Uterus (tissue), 4 donors: Measurements from ENCODE around the gene SLC26A6. TPM values are rescaled to one million over a fixed set of nuclear protein-coding genes. Genes with fewer than 3 reads are reported as not detected.

ENCODE experiments used
- DNase-seq, 2 donors: peaks; one replicate each; pipeline ENCODE4 v3.0.0-alpha.2; 2019 to 2020
- H3K27ac ChIP-seq, 2 donors: fragments of 200-600 bp; sonication (generic); 1 replicate in 1 of 2; 2 replicates in 1 of 2; pipeline ENCODE4 v1.5.1; 2016 to 2018
- H3K27me3 ChIP-seq, 2 donors: fragments of 200-600 bp; sonication (generic); one replicate each; pipeline ENCODE4 v1.5.1; 2018 to 2019; ENCODE audit warnings: control low read depth in 1 of 2
- H3K36me3 ChIP-seq, 2 donors: fragments of 200-600 bp; sonication (generic); one replicate each; pipeline ENCODE4 v1.5.1; 2019; ENCODE audit warnings: control low read depth in 1 of 2
- H3K4me1 ChIP-seq, 2 donors: fragments of 200-600 bp; sonication (generic); one replicate each; pipeline ENCODE4 v1.5.1; 2018 to 2019; ENCODE audit warnings: control low read depth in 1 of 2
- H3K4me3 ChIP-seq, 2 donors: fragments of 200-600 bp; sonication (generic); 1 replicate in 1 of 2; 2 replicates in 1 of 2; pipeline ENCODE4 v1.5.1; 2018 to 2019; ENCODE audit warnings: mild to moderate bottlenecking in 1 of 2
- H3K9me3 ChIP-seq, 2 donors: fragments of 200-600 bp; sonication (generic); one replicate each; pipeline ENCODE4 v1.5.1; 2019; ENCODE audit warnings: control low read depth in 1 of 2
- CTCF ChIP-seq, 4 experiments: fragments of 200-600 bp in 2 of 4; fragments of 450-650 bp in 2 of 4; sonication (generic) in 2 of 4; IDR thresholded peaks; one replicate each; pipeline ENCODE4 v1.5.1; 2016 to 2019; ENCODE audit warnings: antibody characterized with exemption in 4 of 4, mild to moderate bottlenecking in 2 of 4, moderate library complexity in 1 of 4
- POLR2A ChIP-seq, 2 donors: fragments of 450-650 bp; IDR thresholded peaks; one replicate each; pipeline ENCODE4 v1.6.1; 2016; ENCODE audit warnings: antibody characterized with exemption in 2 of 2, mild to moderate bottlenecking in 1 of 2, moderate library complexity in 1 of 2
- intact Hi-C: fragments of 100-400 bp; cut with DNase I; formaldehyde crosslinking; loops from one replicate; pipeline ENCODE4 v1.15.1; 2023; ENCODE audit warnings: low total_unique reads
- total RNA-seq, 4 donors: library from RNA; depleted of rRNA in 3 of 4; stranded (reverse); fragments of >200 nt in 3 of 4; gene quantifications; one replicate each; pipeline versions ENCODE4 v1.1.0 to v1.2.4, GENCODE V29; 2014 to 2023
- donor health status: DM: yes; HTN: yes; CAD: no.

SLC26A6 gene
- total RNA-seq, 4 donors from 2014 or later, result 0.59 to 98.1 (median 15.2) TPM

DNA sequence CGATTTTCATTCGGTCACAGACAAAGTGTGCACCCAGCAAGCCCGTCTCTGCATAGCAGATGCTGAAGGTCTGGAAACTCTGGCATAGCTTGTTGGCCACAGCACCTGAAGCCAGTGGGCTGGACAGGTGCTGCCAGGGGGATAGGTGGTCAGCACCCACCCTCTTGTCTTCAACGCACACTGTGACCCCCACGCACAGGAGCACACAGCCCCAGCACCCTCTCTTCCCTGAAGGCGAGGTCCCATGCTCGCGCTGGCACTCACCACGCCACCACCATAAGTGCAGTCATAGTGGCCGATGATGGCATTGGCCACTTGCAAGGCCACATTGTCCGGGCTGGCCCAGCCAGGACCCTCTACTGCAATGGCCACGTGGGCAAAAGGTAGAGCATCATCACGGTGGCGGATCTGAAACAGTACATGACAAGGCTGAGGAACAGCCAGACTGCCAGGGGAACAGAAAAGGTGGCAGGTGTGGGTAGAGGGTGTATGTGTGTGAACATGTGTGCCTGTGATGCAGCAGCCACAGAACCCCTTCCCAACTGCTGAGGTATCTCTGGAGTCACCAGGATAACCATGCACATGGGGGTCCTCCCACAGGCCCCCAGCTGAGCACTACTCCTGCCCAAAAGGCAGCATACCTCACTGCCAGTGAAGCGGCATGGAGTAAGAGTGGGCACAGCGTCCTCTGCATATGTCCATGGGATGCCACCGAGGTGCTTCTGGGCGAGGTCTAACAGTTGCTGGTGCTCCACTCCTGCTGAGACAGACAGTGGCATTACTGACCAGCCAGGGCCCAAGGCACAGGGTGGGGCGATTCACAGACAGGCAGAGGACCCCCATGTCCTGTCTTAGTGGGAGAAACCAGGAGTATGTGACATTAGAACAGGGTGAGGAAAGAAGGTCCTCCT is 34.3 kb downstream of the SLC26A6 start:
- TF ChIP-seq POLR2A (IDR thresholded peaks at IDR 0.05), result no peak
- no peak for TF ChIP-seq CTCF (IDR thresholded peaks at IDR 0.05)
- Histone ChIP-seq H3K27me3 (no peaks in the 10 kb centered on the region), H3K9me3 (no peaks in the 10 kb centered on the region), H3K27ac (peak overlapping the region in 1 of 2 donors; percentile 98), H3K4me1 (peaks cover 6 to 22% of the 10 kb centered on the region in 2 donors), H3K36me3 (no peaks in the 10 kb centered on the region), H3K4me3 (no peak overlapping the region)
- no peak for DNase-seq
- intact Hi-C loops, result no loop called here

DNA sequence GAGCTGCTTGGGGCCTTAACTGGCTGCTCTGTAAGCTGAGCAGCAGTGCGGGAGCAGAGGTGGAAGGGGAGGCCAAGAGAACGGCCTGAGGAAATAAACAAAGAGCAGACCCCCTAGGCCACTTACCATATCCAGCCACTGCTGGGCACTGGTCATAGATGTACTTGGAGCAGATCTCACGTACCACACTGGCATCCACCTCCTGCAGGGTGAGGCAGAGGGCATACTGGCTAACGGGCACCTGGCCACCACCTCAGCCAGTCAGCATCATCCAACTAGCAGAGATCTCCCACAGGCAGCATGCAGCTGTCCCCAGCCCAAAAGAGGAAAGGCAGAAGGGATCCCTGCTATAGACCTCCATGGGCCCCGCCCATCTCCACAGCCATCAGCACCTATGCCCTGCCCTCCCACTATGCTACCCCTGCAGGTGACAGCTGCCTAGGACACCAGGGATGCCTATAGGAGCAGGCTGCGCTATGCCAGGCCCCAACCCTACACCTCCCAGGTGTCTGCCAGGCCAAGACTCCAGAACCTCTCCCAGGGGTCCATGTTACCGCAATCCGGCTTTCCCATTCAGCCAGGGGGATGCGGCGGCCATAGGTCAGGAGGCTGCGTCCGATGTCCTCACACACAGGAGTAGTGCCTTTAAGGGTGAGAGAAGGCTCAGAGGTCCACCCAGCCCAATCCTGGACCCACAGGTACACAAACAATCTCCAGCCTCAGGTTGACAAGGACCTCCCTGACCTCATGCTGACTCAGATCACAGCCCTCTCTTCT is 35.6 kb downstream of the SLC26A6 start:
- TF ChIP-seq CTCF (IDR thresholded peaks at IDR 0.05), result no peak
- TF ChIP-seq POLR2A (IDR thresholded peaks at IDR 0.05), result no peak
- Histone ChIP-seq H3K36me3 (no peaks in the 10 kb centered on the region), H3K4me3 (no peak overlapping the region), H3K4me1 (peaks cover 6 to 34% of the 10 kb centered on the region in 2 donors), H3K27me3 (no peaks in the 10 kb centered on the region), H3K27ac (peak overlapping the region; percentile 81 to 98), H3K9me3 (no peaks in the 10 kb centered on the region)
- DNase-seq, result no peak
- intact Hi-C loops, result no loop called here

DNA sequence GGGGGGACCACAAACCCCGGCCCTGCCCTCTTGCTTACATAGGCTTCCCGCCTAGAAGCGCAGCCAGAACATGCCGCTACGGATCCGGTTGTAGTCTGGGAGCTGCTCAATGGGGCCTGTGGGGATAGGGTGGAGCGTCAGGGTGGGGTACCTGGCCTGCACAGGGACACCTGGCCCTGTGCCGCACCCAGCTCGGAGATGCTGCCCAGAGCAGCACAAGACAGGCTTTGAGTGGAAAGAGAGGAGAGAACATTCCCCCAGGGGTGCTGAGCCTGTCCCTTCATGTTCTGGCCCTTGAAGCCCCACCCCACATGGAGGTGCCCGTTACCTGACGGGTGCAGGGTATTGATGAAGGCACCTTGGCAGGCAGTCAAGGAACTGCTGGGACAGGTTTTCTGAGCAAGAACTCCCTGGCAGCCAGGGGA is 36.2 kb downstream of the SLC26A6 start:
- DNase-seq, result no peak
- TF ChIP-seq CTCF (IDR thresholded peaks at IDR 0.05) (no peak), POLR2A (IDR thresholded peaks at IDR 0.05) (no peak)
- intact Hi-C loops, result no loop called here
- Histone ChIP-seq H3K36me3 (no peaks in the 10 kb centered on the region), H3K4me1 (peaks cover 6 to 34% of the 10 kb centered on the region in 2 donors), H3K4me3 (no peak overlapping the region), H3K27ac (peak overlapping the region; percentile 81 to 98), H3K27me3 (no peaks in the 10 kb centered on the region), H3K9me3 (no peaks in the 10 kb centered on the region)

DNA sequence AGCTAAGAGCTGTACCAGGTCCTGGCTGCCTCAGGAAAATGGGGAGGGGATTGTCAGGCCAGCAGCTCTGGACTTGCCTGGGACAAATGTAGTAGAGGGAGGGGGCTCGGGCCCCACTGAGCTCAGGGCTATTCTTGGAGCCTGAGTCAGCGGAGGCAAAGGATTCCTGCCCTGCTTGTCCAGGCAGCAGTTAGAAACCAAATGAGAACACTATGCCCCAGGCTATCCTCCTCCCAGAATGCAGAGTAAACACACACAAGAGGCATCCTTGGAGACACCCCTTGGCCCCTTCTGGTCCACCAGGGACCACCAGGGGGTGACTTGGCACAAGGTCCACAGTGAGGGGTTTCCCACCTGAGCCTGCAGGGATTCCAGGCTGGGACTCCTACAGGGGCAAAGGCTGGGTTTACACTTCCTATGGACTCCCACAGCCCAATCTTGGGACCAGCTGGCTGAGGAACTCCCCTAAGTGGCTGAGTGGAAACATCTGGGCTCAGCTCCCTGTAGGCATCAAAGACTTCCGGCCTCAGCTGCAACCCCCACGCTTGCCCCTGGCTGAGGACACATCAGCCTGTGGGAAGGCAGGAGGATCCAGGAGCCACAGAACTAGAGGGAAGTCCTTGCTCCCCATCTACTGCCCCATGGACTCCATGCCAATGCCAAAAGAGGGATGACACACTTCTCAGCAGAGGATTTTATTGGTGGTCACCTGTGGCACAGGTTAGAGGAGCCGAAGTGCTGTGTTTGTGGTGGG is 36.8 kb downstream of the SLC26A6 start:
- intact Hi-C loops, result no loop called here
- peaks cover 6 to 34% of the 10 kb centered on the region in 2 donors for H3K4me1 ChIP-seq
- no peaks in the 10 kb centered on the region for H3K36me3 ChIP-seq
- no peaks in the 10 kb centered on the region for H3K27me3 ChIP-seq
- H3K27ac ChIP-seq, result peak overlapping the region; percentile 81 to 98
- no peak overlapping the region for H3K4me3 ChIP-seq
- DNase-seq, result peak; percentile 77 to 87
- H3K9me3 ChIP-seq, result no peaks in the 10 kb centered on the region
- peak in 1 of 4 experiments; percentile 7 for TF ChIP-seq CTCF (IDR thresholded peaks at IDR 0.05)
- TF ChIP-seq POLR2A (IDR thresholded peaks at IDR 0.05), result peak; percentile 23 to 32
